GM12878 (cell line): ENCODE measurements around the gene PLEKHA1. TPM values are rescaled to one million over a fixed set of nuclear protein-coding genes. Genes with fewer than 3 reads are reported as not detected.

Experiments used
- ATAC-seq: fragments of 200-7000 bp; cut with Tn5 transposase; 3 replicates; pipeline ENCODE4 v1.9.1; 2020; ENCODE audit warnings: mild to moderate bottlenecking, moderate library complexity
- BruUV-seq: library from RNA; stranded (reverse); fragments of 400-500 nt; replicated peaks from 2 replicates; lab custom pipeline; 2021; lab: Mats Ljungman, UMichigan
- CTCF ChIA-PET: fragments of 300-600 bp; sonication (Branson Sonifier 250); formaldehyde crosslinking; extraction: SDS; loops from one replicate; lab custom pipeline; 2021; ENCODE audit warnings: inconsistent platforms; lab: Yijun Ruan, JAX
- POLR2A ChIA-PET: fragments of 350-600 bp; formaldehyde crosslinking; extraction: SDS; loops from one replicate; lab custom pipeline; 2021; ENCODE audit warnings: inconsistent platforms; lab: Charles Lee
- RAD21 ChIA-PET: fragments of 300-600 bp; sonication (Branson Sonifier 250); formaldehyde crosslinking; loops from one replicate; lab custom pipeline; 2023; ENCODE audit warnings: antibody characterized with exemption; ENCODE audit not compliant: unreplicated experiment; lab: Charles Lee
- SMC1A ChIA-PET: fragments of 300-600 bp; sonication (Branson Sonifier 250); formaldehyde crosslinking; loops from one replicate; lab custom pipeline; 2023; ENCODE audit not compliant: unreplicated experiment, uncharacterized antibody; lab: Charles Lee
- DNase-seq: peaks from one replicate; pipeline ENCODE4 v3.0.0-alpha.2; 2011; ENCODE audit warnings: low read depth, low spot score
- FAIRE-seq: peaks from 3 replicates; lab custom pipeline; 2011; peaks lifted over from hg19 to GRCh38; lab: Jason Lieb, UNC
- H2AFZ ChIP-seq: 2 replicates; pipeline ENCODE4 v1.6.0; 2011; ENCODE audit warnings: low read depth, low read length, control low read depth; ENCODE audit not compliant: control insufficient read depth
- H3K27ac ChIP-seq: 2 replicates; pipeline ENCODE4 v1.5.1; 2011; ENCODE audit warnings: control low read depth; ENCODE audit not compliant: control insufficient read depth, insufficient read depth
- H3K27me3 ChIP-seq, 2 experiments: replicated peaks in 1 of 2; 2 replicates each; pipeline versions ENCODE4 v1.6.0 to v1.6.1; 2011; ENCODE audit warnings: low read length in 1 of 2; ENCODE audit not compliant: control insufficient read depth in 2 of 2, insufficient read depth in 2 of 2
- H3K36me3 ChIP-seq, 2 experiments: 2 replicates each; pipeline ENCODE4 v1.5.1; 2011; ENCODE audit warnings: low read length in 1 of 2; ENCODE audit not compliant: control insufficient read depth in 2 of 2, insufficient read depth in 2 of 2
- H3K4me1 ChIP-seq: 2 replicates; pipeline ENCODE4 v1.6.1; 2011; ENCODE audit warnings: mild to moderate bottlenecking, low read length, moderate library complexity, mixed read lengths; ENCODE audit not compliant: control insufficient read depth, insufficient read depth
- H3K4me2 ChIP-seq: 2 replicates; pipeline ENCODE4 v1.6.0; 2011; ENCODE audit warnings: control low read depth; ENCODE audit not compliant: control insufficient read depth, insufficient read depth
- H3K4me3 ChIP-seq: fragments of 200-600 bp; sonication (generic); 2 replicates; pipeline ENCODE4 v1.5.1; 2016
- H3K79me2 ChIP-seq: 2 replicates; pipeline ENCODE4 v1.6.0; 2011; ENCODE audit warnings: low read length; ENCODE audit not compliant: control insufficient read depth, insufficient read depth
- H3K9ac ChIP-seq: 2 replicates; pipeline ENCODE4 v1.8.0; 2011; ENCODE audit warnings: low read length, control low read depth, mixed read lengths; ENCODE audit not compliant: control insufficient read depth, insufficient read depth
- H3K9me3 ChIP-seq: replicated peaks from 3 replicates; pipeline ENCODE4 v1.5.1; 2011; ENCODE audit warnings: mild to moderate bottlenecking, low read length; ENCODE audit not compliant: control insufficient read depth, insufficient read depth
- H4K20me1 ChIP-seq: 2 replicates; pipeline ENCODE4 v1.6.0; 2011; ENCODE audit not compliant: control insufficient read depth, insufficient read depth
- BHLHE40 ChIP-seq, 2 experiments: fragments of 450-650 bp in 1 of 2; IDR thresholded peaks; 2 replicates each; pipeline ENCODE4 v1.6.1; 2011 to 2017; ENCODE audit warnings: low read depth in 2 of 2, borderline replicate concordance in 1 of 2, improper control_type of control experiment in 1 of 2, low read length in 1 of 2, mild to moderate bottlenecking in 1 of 2
- CEBPB ChIP-seq, 2 experiments: fragments of 150-350 bp in 1 of 2; IDR thresholded peaks; 2 replicates each; pipeline ENCODE4 v1.6.1; 2012 to 2014; ENCODE audit warnings: low read depth in 2 of 2, low read length in 2 of 2, borderline replicate concordance in 1 of 2, inconsistent platforms in 1 of 2
- FOXK2 ChIP-seq: fragments of 450-650 bp; IDR thresholded peaks from 2 replicates; pipeline ENCODE4 v1.6.1; 2017; ENCODE audit warnings: mild to moderate bottlenecking, moderate library complexity
- GATAD2B ChIP-seq: fragments of 450-650 bp; conservative IDR thresholded peaks from 2 replicates; pipeline ENCODE4 v1.6.1; 2017; ENCODE audit warnings: low read depth, mild to moderate bottlenecking, moderate library complexity
- HDGF ChIP-seq: fragments of 450-650 bp; IDR thresholded peaks from 2 replicates; pipeline ENCODE4 v1.6.1; 2016; ENCODE audit warnings: antibody characterized with exemption
- KDM1A ChIP-seq: fragments of 200-600 bp; sonication (generic); IDR thresholded peaks from 2 replicates; pipeline ENCODE4 v1.6.1; 2016; ENCODE audit warnings: borderline replicate concordance
- MYC ChIP-seq: IDR thresholded peaks from 2 replicates; pipeline ENCODE4 v1.6.1; 2011; ENCODE audit warnings: mild to moderate bottlenecking, low read length, moderate library complexity, inconsistent platforms; ENCODE audit not compliant: insufficient read depth, insufficient replicate concordance, insufficient read length, severe bottlenecking
- PML ChIP-seq: IDR thresholded peaks from 2 replicates; pipeline ENCODE4 v1.6.1; 2012; ENCODE audit warnings: low read length, inconsistent platforms
- POU2F2 ChIP-seq: IDR thresholded peaks from 3 replicates; pipeline ENCODE4 v1.6.1; 2011; ENCODE audit warnings: low read depth, mild to moderate bottlenecking, low read length, borderline replicate concordance
- RELA ChIP-seq: fragments of 450-650 bp; IDR thresholded peaks from 2 replicates; pipeline ENCODE4 v1.8.0; 2014; ENCODE audit warnings: borderline replicate concordance; ENCODE audit not compliant: partially characterized antibody
- SP1 ChIP-seq: IDR thresholded peaks from one replicate; pipeline ENCODE4 v1.6.1; 2011; ENCODE audit warnings: low read depth, low read length
- TBL1XR1 ChIP-seq: IDR thresholded peaks from 2 replicates; pipeline ENCODE4 v1.6.1; 2012; ENCODE audit warnings: low read depth, low read length, improper control_type of control experiment
- ZNF384 ChIP-seq: IDR thresholded peaks from 2 replicates; pipeline ENCODE4 v1.6.1; 2012; ENCODE audit warnings: low read depth, mild to moderate bottlenecking, low read length, improper control_type of control experiment, borderline replicate concordance
- ZNF592 ChIP-seq: fragments of 450-650 bp; IDR thresholded peaks from 2 replicates; pipeline ENCODE4 v1.6.1; 2017; ENCODE audit warnings: mild to moderate bottlenecking, moderate library complexity
- ZNF622 ChIP-seq: fragments of 450-650 bp; IDR thresholded peaks from 2 replicates; pipeline ENCODE4 v1.6.1; 2017; ENCODE audit warnings: mild to moderate bottlenecking, inconsistent platforms
- WGBS: methylation state at CpG from one replicate; pipeline ENCODE4 v1.1.6; 2016; ENCODE audit warnings: low lambda C conversion rate; ENCODE audit not compliant: insufficient replicate concordance, insufficient coverage; ENCODE audit errors: missing lambda C conversion rate; 5-methylcytosine and 5-hydroxymethylcytosine counted together
- in situ Hi-C: fragments of 300-500 bp; cut with MboI; formaldehyde crosslinking; loops from 9 replicates; pipeline ENCODE4 v1.14.3; 2018; ENCODE audit warnings: mixed read lengths
- intact Hi-C: fragments of 100-400 bp; cut with micrococcal nuclease; formaldehyde crosslinking; loops from one replicate; pipeline ENCODE4 v1.14.2; 2022; ENCODE audit not compliant: unreplicated experiment
- polyA plus RNA-seq, 11 experiments: library from polyadenylated mRNA; depleted of rRNA in 4 of 11; unstranded in 6 of 11; stranded (reverse) in 5 of 11; fragments of >200 nt; fragmentation: Nextera tagmentation in 4 of 11; fragmentation: Illumina TruSeq in 1 of 11; extraction: Ambion mirVana in 4 of 11; extraction: Trizol in 1 of 11; gene quantifications; 1 replicate in 1 of 11; 2 replicates in 10 of 11; pipeline versions ENCODE4 v1.2.1 to v1.2.3, GENCODE V29; 2011 to 2016; ENCODE audit warnings: inconsistent platforms in 2 of 11, missing spikeins in 2 of 11, low read depth in 1 of 11
- total RNA-seq, 4 experiments: library from RNA; depleted of rRNA in 3 of 4; stranded (reverse); fragments of >200 nt in 3 of 4; fragmentation: Illumina TruSeq in 1 of 4; extraction: Trizol in 1 of 4; gene quantifications; 2 replicates each; pipeline versions ENCODE4 v1.2.1 to v1.2.3, GENCODE V29; 2013 to 2021

The PLEKHA1 gene
- total and polyA plus RNA-seq, 10 of the 15 experiments (the other 5 are each of a cell fraction or from before 2014, with no cell fraction given), result 0.15 to 6.0 (median 0.32) TPM

GRCh38 chr10:122449153-122449552 is 74.6 kb downstream of the PLEKHA1 start:
- ATAC-seq, result no peak
- WGBS, result 54% methylated on average over 4 of the region's 4 CpGs
- POLR2A ChIA-PET, result no interaction called here
- in situ Hi-C loops, result no loop called here
- CTCF ChIA-PET, result no interaction called here
- TF ChIP-seq ZNF622, result no peak
- TF ChIP-seq BHLHE40 (IDR thresholded peaks at IDR 0.05; ENCODE audit: borderline replicate concordance in 1 of 2, low read depth in 2 of 2, low read length in 1 of 2), result no peak
- TF ChIP-seq ZNF384, result no peak
- TF ChIP-seq ZNF592, result no peak
- no peak for TF ChIP-seq HDGF
- no peak for TF ChIP-seq POU2F2
- no peak for TF ChIP-seq SP1
- no peak for TF ChIP-seq KDM1A
- TF ChIP-seq RELA, result no peak
- no peak for TF ChIP-seq TBL1XR1
- no peak for TF ChIP-seq PML
- no peak for TF ChIP-seq FOXK2
- TF ChIP-seq CEBPB (IDR thresholded peaks at IDR 0.05; ENCODE audit: borderline replicate concordance in 1 of 2, low read depth in 2 of 2, low read length in 2 of 2), result no peak
- no peak for TF ChIP-seq MYC
- TF ChIP-seq GATAD2B, result no peak
- H3K27me3 ChIP-seq, result no peaks in the 10 kb centered on the region
- no peaks in the 10 kb centered on the region for H3K36me3 ChIP-seq
- no peak overlapping the region for H3K4me2 ChIP-seq
- intact Hi-C loops, result no loop called here
- FAIRE-seq, result no peak
- DNase-seq, result no peak
- RAD21 ChIA-PET, result no interaction called here
- no TSS peak for BruUV-seq
- no peaks in the 10 kb centered on the region for H3K9me3 ChIP-seq
- no peak overlapping the region for H2AFZ ChIP-seq
- no peak overlapping the region for H3K9ac ChIP-seq
- H4K20me1 ChIP-seq, result no peaks in the 10 kb centered on the region
- no peak overlapping the region for H3K4me3 ChIP-seq
- no peak overlapping the region for H3K27ac ChIP-seq
- SMC1A ChIA-PET, result no interaction called here
- no peaks in the 10 kb centered on the region for H3K4me1 ChIP-seq
- no peaks in the 10 kb centered on the region for H3K79me2 ChIP-seq
